ENCODE results near the gene PLXNC1. TPM values are rescaled to one million over a fixed set of nuclear protein-coding genes. Genes with fewer than 3 reads are reported as not detected.

PLXNC1 gene
- total and polyA plus RNA-seq, 9 of the 15 experiments (the other 6 are each of a cell fraction or from before 2014, with no cell fraction given) = 0.08 to 0.87 (median 0.28) TPM

DNA sequence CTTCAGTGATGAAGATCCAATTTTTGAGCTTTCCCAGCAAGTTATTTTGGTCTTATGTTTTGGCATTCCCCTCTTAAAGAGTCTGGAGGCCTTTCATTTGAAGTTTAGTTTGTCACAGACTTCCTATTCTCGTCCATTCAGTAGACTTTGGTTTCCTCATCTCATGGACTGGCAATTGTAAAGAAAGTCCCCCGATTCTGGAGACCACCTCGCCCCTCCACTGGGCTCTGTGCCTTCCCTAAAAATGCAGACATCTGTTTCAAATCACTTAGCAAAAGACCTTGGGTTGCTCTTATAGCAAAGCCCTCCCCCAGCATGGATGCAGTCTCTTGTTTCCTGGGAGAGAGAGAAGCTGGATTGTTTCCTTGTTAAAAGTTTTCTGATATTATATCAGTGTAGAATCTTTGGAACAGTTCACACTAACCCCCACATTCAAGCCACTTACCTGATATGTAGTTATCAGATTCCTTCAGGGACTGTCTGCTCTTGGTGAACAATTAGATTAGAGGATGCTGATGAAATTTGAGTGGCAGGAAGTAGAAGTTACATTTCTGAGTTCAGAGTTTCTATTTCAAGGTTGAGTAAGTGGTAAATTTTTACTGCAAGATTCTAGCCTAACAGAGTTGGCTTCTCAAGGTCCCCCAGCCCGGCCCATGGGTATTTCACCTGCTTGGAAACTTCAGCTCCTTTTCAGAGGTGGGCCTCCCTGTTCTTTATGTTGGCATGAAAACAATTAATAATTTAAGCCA is 56.3 kb downstream of the PLXNC1 start (continued):
- TF ChIP-seq, protein P1, sequence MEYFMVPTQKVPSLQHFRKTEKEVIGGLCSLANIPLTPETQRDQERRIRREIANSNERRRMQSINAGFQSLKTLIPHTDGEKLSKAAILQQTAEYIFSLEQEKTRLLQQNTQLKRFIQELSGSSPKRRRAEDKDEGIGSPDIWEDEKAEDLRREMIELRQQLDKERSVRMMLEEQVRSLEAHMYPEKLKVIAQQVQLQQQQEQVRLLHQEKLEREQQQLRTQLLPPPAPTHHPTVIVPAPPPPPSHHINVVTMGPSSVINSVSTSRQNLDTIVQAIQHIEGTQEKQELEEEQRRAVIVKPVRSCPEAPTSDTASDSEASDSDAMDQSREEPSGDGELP (CRISPR knock-in tag; IDR thresholded peaks at IDR 0.05; ENCODE audit: borderline replicate concordance) = no peak
- TF ChIP-seq CBFA2T2 (conservative IDR thresholded peaks at IDR 0.05) (0 out of 2 replicates have a peak, but pooled peaks have one; percentile 17), KLF16 (IDR thresholded peaks at IDR 0.05) (0 out of 2 replicates have a peak, but pooled peaks have one; percentile 8), ZNF436 (CRISPR knock-in tag; IDR thresholded peaks at IDR 0.05) (no peak), SOX6 (IDR thresholded peaks at IDR 0.05) (peak; percentile 70), ZNF589 (CRISPR knock-in tag; IDR thresholded peaks at IDR 0.05; ENCODE audit: low read depth) (no peak), NR2C2 (CRISPR knock-in tag; IDR thresholded peaks at IDR 0.05) (no peak), NR2C2 (tag; IDR thresholded peaks at IDR 0.05) (peak; percentile 14; the same call in 1 of the 2 replicates), ZNF184 (CRISPR knock-in tag; IDR thresholded peaks at IDR 0.05) (no peak), CEBPG (CRISPR knock-in tag; IDR thresholded peaks at IDR 0.05) (no peak), CEBPG (tag; conservative IDR thresholded peaks at IDR 0.05 in 1 of 2, IDR thresholded peaks at IDR 0.05 in 1 of 2) (0 out of 4 replicates have a peak, but pooled peaks of 1 of the 2 experiments have one; percentile 25), DPF2 (IDR thresholded peaks at IDR 0.05) (0 out of 2 replicates have a peak, but pooled peaks have one; percentile 27)
- TF ChIP-seq, protein P2, sequence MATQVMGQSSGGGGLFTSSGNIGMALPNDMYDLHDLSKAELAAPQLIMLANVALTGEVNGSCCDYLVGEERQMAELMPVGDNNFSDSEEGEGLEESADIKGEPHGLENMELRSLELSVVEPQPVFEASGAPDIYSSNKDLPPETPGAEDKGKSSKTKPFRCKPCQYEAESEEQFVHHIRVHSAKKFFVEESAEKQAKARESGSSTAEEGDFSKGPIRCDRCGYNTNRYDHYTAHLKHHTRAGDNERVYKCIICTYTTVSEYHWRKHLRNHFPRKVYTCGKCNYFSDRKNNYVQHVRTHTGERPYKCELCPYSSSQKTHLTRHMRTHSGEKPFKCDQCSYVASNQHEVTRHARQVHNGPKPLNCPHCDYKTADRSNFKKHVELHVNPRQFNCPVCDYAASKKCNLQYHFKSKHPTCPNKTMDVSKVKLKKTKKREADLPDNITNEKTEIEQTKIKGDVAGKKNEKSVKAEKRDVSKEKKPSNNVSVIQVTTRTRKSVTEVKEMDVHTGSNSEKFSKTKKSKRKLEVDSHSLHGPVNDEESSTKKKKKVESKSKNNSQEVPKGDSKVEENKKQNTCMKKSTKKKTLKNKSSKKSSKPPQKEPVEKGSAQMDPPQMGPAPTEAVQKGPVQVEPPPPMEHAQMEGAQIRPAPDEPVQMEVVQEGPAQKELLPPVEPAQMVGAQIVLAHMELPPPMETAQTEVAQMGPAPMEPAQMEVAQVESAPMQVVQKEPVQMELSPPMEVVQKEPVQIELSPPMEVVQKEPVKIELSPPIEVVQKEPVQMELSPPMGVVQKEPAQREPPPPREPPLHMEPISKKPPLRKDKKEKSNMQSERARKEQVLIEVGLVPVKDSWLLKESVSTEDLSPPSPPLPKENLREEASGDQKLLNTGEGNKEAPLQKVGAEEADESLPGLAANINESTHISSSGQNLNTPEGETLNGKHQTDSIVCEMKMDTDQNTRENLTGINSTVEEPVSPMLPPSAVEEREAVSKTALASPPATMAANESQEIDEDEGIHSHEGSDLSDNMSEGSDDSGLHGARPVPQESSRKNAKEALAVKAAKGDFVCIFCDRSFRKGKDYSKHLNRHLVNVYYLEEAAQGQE (IDR thresholded peaks at IDR 0.05; ENCODE audit: borderline replicate concordance) = no peak
- TF ChIP-seq, protein P2 (CRISPR knock-in tag; IDR thresholded peaks at IDR 0.05; ENCODE audit: low read depth) = no peak

All from K562 (cell line).